Memory B cell (primary cell): ENCODE data around the gene S1PR3.
"Not testable (repeated sequence)": the region's sequence is repeated elsewhere in the genome, so short reads cannot be mapped to it uniquely, and the experiment has no call there.

Experiments
- ATAC-seq: fragments of 150-1000 bp; cut with Tn5 transposase; 2 replicates; pipeline ENCODE4 v1.10.0; 2021; ENCODE audit warnings: low read depth, mild to moderate bottlenecking, moderate library complexity
- DNase-seq, 2 donors: peaks; one replicate each; pipeline ENCODE4 v3.0.0; 2022; ENCODE audit warnings: low spot score in 2 of 2
- H3K27ac Mint-ChIP-seq: one replicate; pipeline ENCODE4 v1.8.0; 2022; ENCODE audit warnings: mild to moderate bottlenecking, moderate library complexity, mixed read lengths
- H3K27me3 Mint-ChIP-seq: one replicate; pipeline ENCODE4 v1.8.0; 2022; ENCODE audit warnings: mixed read lengths
- H3K36me3 Mint-ChIP-seq: one replicate; pipeline ENCODE4 v1.8.0; 2022; ENCODE audit warnings: mild to moderate bottlenecking, mixed read lengths
- H3K4me1 Mint-ChIP-seq: one replicate; pipeline ENCODE4 v1.8.0; 2022; ENCODE audit warnings: mixed read lengths
- H3K4me3 Mint-ChIP-seq: one replicate; pipeline ENCODE4 v1.8.0; 2022; ENCODE audit warnings: mild to moderate bottlenecking, moderate library complexity, mixed read lengths
- H3K9me3 Mint-ChIP-seq: one replicate; pipeline ENCODE4 v1.8.0; 2022; ENCODE audit warnings: mixed read lengths

Gene S1PR3

DNA sequence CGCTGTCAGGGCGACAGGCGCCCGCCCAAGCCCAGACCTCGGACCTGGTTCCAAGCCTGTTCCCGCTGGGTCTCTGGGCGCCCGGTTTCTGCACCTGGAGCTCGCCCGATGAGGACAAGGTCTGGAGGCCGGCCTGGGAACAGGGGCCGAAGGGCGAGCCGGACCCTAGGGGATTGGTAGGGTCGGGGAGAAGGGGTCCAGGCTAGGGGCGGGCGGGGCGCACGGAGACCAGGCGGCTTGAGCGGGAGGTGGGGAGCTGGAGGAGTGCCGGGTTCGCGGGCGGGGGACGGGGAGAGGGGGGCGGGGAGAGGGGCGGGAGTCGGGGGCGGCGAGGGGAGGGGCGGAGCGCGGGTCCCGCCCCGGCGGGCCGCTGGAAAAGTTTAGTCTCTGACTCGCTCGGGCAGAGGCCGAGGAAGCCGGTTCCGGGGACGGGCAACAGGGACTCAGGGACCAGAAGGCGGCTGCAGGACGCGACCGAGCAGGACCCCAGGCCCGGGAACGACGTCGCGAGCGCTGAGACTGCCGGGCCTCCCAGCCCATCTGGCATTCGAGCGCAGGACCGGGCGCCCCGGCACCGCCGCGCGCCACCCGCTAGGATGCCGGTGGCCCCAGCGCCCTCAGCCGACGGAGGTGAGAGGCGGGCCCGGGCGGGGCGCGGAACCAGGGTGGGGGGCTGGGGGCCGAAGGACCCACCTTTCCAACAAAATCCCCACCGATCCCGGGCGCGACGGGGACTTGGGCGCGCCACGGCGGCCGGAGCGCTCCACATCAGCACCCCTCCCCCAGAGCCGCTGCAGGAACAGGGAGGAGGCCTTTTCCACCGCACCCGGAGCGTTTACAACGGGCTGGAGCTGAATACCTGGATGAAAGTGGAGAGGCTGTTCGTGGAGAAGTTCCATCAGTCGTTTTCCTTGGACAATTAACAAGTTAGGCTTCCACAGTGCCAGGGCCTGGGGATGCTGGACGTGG lies at the start of gene S1PR3:
TSS of gene S1PR3 (plus strand) at position 403 of the 969 bp plus-strand sequence. CDS start 9,733 bp downstream, outside the sequence.
- no peak within 1 kb of the TSS for H3K27ac Mint-ChIP-seq
- ATAC-seq = no peak
- DNase-seq = no peak
- no peaks in the 10 kb centered on the region for H3K9me3 Mint-ChIP-seq
- H3K36me3 Mint-ChIP-seq = no peaks in the 10 kb centered on the region
- peaks cover 9% of the 10 kb centered on the region for H3K27me3 Mint-ChIP-seq
- no peaks in the 10 kb centered on the region for H3K4me1 Mint-ChIP-seq
- no peak within 1 kb of the TSS for H3K4me3 Mint-ChIP-seq

- ATAC-seq, H3K27me3 Mint-ChIP-seq, H3K27ac Mint-ChIP-seq, H3K4me3 Mint-ChIP-seq, DNase-seq, H3K9me3 Mint-ChIP-seq, H3K4me1 Mint-ChIP-seq, H3K36me3 Mint-ChIP-seq: not testable (repeated sequence)
These were observed 49.7 kb upstream of the S1PR3 start for GRCh38 chr9:88941586-88941985.

DNA sequence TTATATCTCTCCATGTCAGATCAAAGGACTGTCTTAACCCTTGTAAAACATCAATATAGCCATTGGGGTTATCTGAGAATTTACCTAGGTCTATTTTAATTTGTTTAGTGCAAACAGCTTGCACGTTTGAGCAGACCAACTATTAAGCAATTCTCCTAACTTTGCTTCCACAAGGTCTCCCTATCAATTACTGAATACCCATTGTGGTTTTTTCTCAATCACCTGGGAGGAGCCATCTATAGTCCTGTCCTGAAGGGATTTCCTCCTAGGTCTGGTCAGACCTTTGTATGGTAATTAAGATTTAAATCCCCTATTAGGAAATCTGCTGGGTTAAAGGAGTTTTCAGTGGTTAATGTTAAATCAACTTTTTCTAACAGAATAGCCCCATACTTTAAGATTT lies 48.9 kb upstream of the S1PR3 start:
- Mint-ChIP-seq H3K27ac (no peak overlapping the region), H3K4me3 (no peak overlapping the region), H3K4me1 (no peaks in the 10 kb centered on the region), H3K9me3 (no peaks in the 10 kb centered on the region), H3K36me3 (no peaks in the 10 kb centered on the region), H3K27me3 (peaks cover 2% of the 10 kb centered on the region)
- ATAC-seq = no peak
- DNase-seq = no peak

- no peak overlapping the region for H3K4me3 Mint-ChIP-seq
- ATAC-seq (no peak), DNase-seq (no peak)
- H3K9me3 Mint-ChIP-seq = no peaks in the 10 kb centered on the region
- peaks cover 3% of the 10 kb centered on the region for H3K27me3 Mint-ChIP-seq
- H3K36me3 Mint-ChIP-seq = no peaks in the 10 kb centered on the region
- H3K27ac Mint-ChIP-seq = no peak overlapping the region
- H3K4me1 Mint-ChIP-seq = no peaks in the 10 kb centered on the region
These were observed 45.5 kb upstream of the S1PR3 start for GRCh38 chr9:88945636-88946333.

DNA sequence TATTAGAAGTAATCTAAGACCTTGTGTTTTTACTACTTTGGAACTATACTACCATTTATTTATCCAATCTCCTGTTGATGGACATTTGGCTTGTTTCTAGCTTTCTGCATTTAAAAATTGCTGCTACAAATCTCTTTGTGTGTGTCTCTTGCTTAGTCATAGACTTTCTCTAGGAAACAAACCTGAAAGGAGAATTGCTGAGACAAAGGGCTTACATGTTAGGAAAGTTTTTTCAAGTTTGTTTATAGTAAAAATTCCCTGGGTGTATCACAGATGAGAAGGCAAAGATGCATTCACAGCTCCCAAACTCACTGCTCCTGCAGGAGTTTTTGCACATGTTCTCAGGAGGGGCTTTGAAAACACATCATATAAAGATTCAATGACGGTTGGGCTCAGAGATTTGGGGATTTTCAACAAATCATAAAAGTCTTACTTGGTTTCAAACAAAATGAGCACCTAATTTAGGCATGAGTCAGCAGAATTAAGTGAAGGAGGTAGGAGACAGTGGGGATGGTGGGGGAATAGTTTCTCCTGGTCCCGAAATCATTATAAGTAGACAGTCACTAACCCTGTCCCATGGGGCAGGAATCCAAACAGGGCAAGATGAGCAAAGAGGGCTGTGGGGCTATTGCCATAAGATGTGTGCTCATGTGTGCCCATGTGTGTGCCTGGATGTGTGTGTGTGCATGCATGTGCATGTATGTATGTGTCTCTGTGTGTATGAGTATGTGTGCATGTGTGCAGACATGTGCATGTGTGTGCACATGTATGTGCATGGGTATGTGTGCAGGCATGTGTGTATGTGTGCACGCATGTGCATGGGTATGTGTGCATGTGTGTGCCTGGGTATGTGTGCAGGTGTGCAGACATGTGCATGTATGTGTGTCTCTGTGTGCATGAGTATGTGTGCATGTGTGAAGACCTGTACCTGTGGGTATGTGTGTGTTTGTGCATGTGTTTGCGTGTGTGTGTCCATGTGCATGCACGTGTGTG lies 43.4 kb upstream of the S1PR3 start:
- ATAC-seq (no peak), DNase-seq (no peak)
- no peaks in the 10 kb centered on the region for H3K9me3 Mint-ChIP-seq
- H3K27me3 Mint-ChIP-seq = peaks cover 8% of the 10 kb centered on the region
- no peaks in the 10 kb centered on the region for H3K36me3 Mint-ChIP-seq
- H3K4me3 Mint-ChIP-seq = no peak overlapping the region
- no peaks in the 10 kb centered on the region for H3K4me1 Mint-ChIP-seq
- H3K27ac Mint-ChIP-seq = no peak overlapping the region

GRCh38 chr9:88949425-88949824 lies 41.8 kb upstream of the S1PR3 start:
- DNase-seq = no peak
- Mint-ChIP-seq H3K4me3 (no peak overlapping the region), H3K27me3 (peaks cover 11% of the 10 kb centered on the region), H3K36me3 (no peaks in the 10 kb centered on the region), H3K9me3 (no peaks in the 10 kb centered on the region), H3K4me1 (no peaks in the 10 kb centered on the region), H3K27ac (no peak overlapping the region)
- ATAC-seq = no peak

DNA sequence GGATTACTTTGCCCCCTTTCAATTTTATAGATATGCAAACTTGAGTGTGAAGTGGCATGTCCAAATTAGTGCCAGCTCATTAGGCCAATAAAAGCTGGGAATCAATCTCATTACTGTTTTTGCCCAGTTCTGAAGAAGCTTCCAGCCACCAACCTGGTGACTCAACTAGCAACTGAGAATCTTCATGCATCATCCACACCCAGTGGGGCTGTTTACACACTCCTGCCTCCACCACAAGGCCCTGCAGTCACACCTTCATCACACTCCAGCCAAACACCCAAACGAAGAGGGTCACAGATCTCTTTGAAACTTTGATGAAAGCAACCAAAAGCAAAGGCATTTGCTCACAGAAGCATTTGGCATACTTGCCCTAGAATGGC lies 41.3 kb upstream of the S1PR3 start:
- ATAC-seq (no peak), DNase-seq (no peak)

GRCh38 chr9:88950341-88951154 lies 40.7 kb upstream of the S1PR3 start:
- ATAC-seq (no peak), DNase-seq (no peak)
- Mint-ChIP-seq H3K27ac (no peak overlapping the region), H3K36me3 (no peaks in the 10 kb centered on the region), H3K27me3 (peaks cover 15% of the 10 kb centered on the region), H3K9me3 (no peaks in the 10 kb centered on the region), H3K4me3 (no peak overlapping the region), H3K4me1 (no peaks in the 10 kb centered on the region)

More for the DNA sequence above, 41.3 kb upstream of the S1PR3 start:
- H3K27me3 Mint-ChIP-seq = peaks cover 12% of the 10 kb centered on the region
- no peaks in the 10 kb centered on the region for H3K9me3 Mint-ChIP-seq
- H3K27ac Mint-ChIP-seq = no peak overlapping the region
- no peak overlapping the region for H3K4me3 Mint-ChIP-seq
- H3K36me3 Mint-ChIP-seq = no peaks in the 10 kb centered on the region
- H3K4me1 Mint-ChIP-seq = no peaks in the 10 kb centered on the region

- H3K36me3 Mint-ChIP-seq = no peaks in the 10 kb centered on the region
- no peak overlapping the region for H3K27ac Mint-ChIP-seq
- H3K4me1 Mint-ChIP-seq = no peaks in the 10 kb centered on the region
- no peak for DNase-seq
- peaks cover 15% of the 10 kb centered on the region for H3K27me3 Mint-ChIP-seq
- no peak overlapping the region for H3K4me3 Mint-ChIP-seq
- no peaks in the 10 kb centered on the region for H3K9me3 Mint-ChIP-seq
- no peak for ATAC-seq
These were observed 40.1 kb upstream of the S1PR3 start for GRCh38 chr9:88951155-88951542.

DNA sequence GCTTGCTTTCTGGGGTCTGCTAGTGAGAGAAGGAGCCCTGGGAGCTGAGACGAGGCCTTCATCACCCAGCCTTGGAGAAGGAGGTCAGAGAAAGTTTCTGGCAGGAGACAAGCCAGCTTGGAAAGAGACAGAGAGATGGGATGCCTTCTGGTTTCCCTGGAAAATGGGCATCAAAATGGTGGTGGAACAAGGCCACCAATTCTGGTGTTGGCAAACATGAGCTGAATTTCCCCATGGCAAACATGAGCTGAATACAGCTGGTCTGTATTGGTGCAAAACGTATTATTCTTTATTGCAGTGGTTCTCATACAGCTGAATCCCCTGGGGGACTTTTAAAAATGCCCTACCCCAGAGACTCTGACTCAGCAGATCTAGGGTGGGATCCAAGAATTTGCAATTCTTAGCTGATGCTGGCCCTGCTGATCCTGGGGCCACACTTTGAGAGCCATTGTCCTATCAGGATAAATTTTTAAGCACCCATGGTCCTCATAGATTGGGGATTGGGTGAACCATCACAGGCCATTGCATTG lies 39.1 kb upstream of the S1PR3 start:
- Mint-ChIP-seq H3K9me3 (no peaks in the 10 kb centered on the region), H3K36me3 (no peaks in the 10 kb centered on the region), H3K4me1 (no peaks in the 10 kb centered on the region), H3K27ac (no peak overlapping the region), H3K4me3 (no peak overlapping the region), H3K27me3 (peaks cover 15% of the 10 kb centered on the region)
- no peak for ATAC-seq
- DNase-seq = no peak

GRCh38 chr9:88952976-88953375 lies 38.3 kb upstream of the S1PR3 start:
- H3K4me3 Mint-ChIP-seq = no peak overlapping the region
- no peaks in the 10 kb centered on the region for H3K36me3 Mint-ChIP-seq
- ATAC-seq (no peak), DNase-seq (no peak)
- peaks cover 13% of the 10 kb centered on the region for H3K27me3 Mint-ChIP-seq
- H3K4me1 Mint-ChIP-seq = no peaks in the 10 kb centered on the region
- H3K27ac Mint-ChIP-seq = no peak overlapping the region
- H3K9me3 Mint-ChIP-seq = no peaks in the 10 kb centered on the region

- DNase-seq (no peak), ATAC-seq (no peak)
- Mint-ChIP-seq H3K4me1 (no peaks in the 10 kb centered on the region), H3K36me3 (no peaks in the 10 kb centered on the region), H3K9me3 (no peaks in the 10 kb centered on the region), H3K27ac (no peak overlapping the region), H3K4me3 (no peak overlapping the region), H3K27me3 (peaks cover 13% of the 10 kb centered on the region)
These were observed 37.8 kb upstream of the S1PR3 start for GRCh38 chr9:88953381-88954029.
